HG02571 (cell line): Measurements from ENCODE around the gene STAM.

Source experiments
- ATAC-seq: cut with Tn5 transposase; IDR thresholded peaks from one replicate; pipeline ENCODE4 v1.9.1; 2021; ENCODE audit warnings: mild to moderate bottlenecking, moderate library complexity; ENCODE audit not compliant: unreplicated experiment

STAM gene

DNA sequence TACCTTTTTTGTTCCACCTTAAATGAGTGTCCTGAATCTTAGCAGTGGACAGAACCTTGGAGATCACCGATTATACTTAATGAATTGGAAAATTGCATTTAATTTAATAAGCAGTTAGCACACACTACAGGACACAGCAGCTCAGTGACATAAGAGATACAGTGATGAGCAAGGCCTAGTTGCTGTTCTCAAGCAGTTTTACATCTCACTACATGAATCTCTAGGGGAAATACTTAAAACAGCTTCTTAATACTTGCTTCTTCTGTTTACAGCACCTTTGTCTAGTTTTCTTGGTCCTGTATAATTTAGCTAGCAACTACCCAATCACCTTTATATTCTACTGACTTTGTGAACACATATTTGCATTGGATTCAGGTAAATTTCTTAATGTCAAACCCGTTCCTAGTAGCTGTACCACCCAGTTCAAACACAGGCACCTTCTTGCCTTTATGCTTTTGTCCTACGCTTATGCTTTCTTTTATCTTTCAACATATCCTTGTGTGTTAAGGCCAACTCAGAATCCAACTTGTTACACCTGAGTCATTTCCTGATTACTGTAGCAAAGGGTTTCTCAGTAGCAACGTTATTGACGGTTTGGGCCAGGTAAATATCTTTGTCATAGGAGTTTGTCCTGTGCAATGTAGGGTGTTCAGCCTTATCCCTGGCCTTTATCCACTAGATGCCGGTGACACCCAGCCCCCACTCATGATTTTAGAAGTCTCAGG is 1.8 kb downstream of the STAM start:
- ATAC-seq = no peak

DNA sequence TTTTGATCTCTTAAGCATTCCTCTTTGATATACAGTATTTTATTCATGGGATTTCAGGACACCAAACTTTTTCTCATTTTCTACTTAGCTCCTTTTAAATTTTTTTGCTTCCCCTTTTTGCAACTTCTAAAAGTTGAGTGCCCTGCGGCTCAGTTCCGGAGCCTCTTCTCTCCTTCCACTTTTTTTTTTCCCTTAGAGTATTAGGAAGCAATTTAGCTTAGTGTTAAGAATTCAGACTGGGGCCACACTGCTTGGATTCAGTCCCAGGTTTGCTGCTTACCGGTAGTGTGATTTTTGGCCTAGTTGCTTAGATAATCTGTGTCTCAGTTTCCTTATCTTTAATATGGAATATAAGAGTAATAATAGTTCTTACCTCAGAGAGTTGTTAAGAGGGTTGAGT is 3.4 kb downstream of the STAM start:
- ATAC-seq = no peak

DNA sequence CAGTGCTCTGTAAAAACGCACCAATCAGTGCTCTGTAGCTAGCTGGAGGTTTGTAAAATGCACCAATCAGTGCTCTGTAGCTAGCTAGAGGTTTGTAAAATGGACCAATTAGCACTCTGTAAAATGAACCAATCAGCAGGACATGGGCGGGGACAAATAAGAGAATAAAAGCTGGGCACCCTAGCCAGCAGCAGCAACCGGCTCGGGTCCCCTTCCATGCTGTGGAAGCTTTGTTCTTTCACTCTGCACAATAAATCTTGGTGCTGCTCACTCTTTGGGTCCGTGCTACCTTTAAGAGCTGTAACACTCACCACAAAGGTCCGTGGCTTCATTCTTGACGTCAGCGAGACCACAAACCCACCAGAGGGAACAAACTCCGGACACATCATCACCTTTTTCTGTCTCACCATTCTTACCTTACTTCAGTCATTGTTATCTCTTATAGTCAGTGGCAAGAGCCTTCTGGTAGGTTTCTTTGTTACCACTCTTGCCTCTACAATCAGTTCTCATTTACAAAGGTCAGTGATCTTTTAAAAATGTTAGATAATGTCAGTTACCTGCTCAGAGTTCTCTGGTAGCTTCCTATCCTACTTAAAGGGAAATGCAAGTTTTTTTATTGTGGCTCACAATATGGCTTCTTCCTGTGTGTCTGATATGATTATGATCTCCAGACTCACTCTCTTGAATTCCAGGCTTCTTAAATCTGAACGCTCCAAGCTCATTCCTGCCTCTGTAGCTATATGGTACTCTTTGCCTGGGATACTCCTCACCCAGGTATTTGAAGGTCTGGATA is 4.5 kb downstream of the STAM start:
- no peak for ATAC-seq

DNA sequence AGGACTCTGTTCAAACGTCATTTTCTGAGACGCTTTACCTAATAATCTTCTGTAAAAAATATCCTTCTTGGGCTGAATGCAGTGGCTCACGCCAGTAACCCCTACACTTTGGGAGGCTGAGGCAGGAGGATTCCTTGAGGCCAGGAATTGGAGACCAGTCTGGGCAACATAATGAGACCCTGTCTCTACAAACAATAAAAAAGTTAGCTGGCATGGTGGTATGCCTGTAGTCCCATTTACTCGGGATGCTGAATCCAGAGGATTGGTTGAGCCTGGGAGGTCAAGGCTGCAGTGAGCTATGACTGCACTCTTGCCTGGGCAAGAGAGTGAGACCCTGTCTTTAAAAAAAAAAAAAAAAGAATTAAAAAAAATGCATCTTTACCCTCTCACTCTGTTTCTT is 5.1 kb downstream of the STAM start:
- no peak for ATAC-seq

DNA sequence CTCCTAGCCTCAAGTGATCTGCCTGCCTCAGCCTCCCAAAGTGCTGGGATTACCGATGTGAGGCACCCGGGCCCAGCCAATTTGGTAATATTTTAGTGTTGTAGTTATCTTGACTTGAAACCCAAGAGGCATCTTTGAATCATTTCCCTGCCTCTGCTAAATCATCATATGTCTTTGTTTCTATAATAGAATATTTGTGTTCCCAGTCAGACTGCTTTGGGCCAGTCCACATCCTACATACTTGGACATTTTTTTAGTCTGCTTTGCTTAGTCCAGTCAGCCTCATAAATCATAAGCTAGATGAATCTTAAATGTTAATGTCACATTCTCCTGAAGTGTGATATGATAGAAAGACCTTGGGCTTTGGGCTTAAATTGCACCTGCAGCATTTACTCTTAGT is 5.9 kb downstream of the STAM start:
- no peak for ATAC-seq

DNA sequence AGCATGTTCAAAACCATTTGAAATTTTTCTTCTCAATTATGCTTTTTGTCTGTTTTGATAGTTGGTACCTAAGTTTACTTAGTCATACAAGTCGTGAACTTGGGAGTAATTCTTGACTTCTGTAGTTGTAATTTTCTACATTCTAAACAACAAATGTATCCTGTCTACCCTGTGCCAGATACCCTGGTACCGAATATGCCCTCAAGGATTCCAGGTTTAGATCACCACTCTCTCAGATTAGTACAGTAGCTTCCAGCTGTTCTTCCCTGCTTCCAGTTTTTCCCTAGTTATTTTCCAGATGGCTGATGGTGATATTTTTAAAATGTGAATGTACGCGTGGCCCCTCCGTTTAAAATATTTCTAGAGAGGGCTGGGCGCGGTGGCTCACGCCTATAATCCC is 6.5 kb downstream of the STAM start:
- no peak for ATAC-seq

DNA sequence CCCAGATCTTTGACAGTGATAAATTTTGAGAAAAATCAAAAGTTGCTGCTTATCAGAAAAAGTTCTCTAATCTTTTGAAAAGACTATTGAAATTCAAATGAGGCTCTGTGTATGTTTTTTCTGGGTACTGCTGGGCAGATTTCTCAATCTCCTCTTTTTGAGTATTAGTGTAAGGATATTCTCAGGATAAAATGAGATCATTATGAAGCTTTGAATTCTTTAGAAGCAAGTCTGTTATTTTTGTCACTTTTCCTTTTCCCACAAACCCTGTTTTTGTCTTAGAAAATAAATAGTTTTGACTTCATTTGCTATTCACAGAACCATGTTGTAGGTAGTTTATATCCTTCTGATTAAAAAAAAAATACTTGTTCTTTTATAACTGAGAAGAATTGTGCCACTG is 7.9 kb downstream of the STAM start:
- no peak for ATAC-seq

DNA sequence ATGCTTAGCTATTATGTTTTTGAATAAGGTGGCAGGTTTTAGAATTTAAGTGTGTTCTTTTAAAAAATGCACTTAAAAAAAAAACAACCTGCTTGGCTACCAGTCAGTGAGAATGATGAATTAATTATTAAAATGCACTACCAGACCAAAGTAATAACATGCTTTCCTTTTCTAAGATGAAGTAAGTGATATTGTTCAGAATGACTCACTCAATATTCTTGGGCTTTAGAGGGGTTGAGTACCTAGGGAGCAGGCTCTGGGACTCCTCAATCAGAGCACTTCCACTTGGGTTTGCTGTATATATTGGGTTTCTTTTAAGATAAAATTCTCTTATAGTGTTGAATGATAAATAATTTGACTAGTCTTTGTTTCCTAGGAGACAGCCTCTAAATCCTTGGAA is 8.6 kb downstream of the STAM start:
- ATAC-seq = no peak

DNA sequence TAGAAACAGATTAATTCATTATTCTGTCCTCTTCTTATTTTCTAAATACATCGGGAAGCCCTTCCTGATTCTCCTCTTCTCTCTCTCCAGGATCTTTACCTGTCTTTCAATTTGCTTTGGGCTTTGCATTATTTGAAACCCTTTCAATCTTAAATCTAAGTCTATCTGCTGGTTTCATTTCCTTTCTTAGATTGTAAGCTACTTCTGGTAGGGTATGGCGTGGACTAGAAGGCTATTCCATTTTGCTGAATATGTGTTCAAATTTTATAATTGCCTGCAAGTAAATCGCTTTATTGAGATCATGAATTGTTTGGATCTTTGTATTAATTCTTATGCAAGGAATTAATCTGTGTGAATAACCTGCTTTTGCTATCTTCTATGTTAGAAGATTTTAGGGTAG is 11.1 kb downstream of the STAM start:
- ATAC-seq = no peak

DNA sequence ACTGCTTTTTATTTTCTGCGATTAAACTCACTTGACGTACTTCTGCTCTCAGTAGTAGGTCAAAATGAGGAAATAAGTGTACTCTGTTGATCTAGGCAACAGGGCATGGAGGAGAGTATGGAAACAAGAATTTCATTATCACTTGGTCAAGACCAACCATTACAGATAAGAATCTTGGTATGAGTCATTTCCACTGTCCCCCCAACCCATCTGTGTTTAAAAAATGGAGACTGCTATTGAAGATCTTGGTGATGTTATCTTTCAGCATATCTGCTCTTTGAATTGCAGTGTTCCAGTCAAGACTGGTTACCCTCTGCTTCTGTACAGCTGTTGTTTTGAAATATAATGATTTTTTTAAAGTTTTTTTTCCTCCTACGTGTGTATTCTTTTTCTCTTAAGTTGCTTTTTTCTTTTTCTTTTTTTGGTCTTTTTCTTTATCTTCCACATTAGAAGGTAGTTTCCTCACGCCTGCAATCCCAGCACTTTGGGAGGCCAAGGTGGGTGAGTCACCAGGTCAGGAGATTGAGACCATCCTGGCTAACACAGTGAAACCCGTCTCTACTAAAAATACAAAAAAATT is 11.7 kb downstream of the STAM start:
- ATAC-seq = peak; percentile 87

DNA sequence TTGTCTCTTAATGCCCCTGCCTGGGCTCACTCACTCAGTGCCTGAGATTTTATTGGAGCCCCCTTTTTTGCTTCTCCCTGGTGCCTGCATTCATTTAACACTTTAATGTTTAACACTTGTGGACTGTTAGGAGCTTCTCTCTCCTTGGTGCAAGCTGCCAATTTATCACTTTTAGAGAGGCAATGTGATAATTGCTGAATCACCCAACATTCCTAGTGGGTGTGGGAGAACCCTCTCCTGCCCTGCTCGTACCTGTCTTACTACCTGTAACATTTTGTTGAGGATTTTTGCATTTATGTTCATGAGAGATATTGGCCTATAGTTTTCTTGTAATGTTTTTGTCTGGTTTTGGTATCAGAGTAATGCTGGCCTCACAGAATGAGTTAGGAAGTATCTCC is 13.2 kb downstream of the STAM start:
- no peak for ATAC-seq

DNA sequence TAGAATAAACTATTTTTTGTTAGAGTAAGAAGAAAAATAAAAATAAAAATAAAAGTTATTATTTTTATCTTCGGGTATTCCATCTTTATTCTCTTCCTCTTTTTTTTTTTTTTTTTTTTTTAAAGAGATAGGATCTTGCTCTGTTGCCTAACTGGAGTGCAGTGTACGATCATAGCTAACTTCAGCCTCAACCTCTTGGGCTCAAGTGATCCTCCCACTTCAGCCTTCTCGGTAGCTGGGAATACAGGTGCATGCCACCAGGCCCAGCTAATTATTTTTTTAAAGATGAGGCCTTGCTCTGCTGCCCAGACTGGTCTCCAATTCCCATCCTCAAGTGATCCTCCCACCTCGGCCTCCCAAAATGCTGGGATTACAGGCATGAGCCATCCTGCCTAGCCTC is 15.4 kb downstream of the STAM start:
- no peak for ATAC-seq

DNA sequence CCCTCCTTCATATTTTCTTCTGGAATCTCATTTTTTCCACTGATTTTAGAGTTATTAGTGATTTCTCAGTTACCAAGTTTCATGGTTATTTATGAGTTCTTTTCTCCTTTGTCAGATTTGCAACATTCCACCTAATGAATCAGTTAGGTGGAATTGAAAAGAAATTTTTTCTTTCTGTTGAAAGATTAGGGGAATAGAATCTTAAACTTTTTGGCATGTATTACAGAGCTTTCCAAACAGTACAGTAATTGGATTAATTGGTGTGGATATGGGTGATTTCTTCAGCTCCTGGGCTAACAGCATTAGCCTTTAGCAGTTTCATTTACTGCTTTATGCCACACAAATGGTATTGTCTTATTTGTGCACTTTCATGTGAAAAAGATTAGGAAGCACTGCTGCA is 17.0 kb downstream of the STAM start:
- no peak for ATAC-seq

DNA sequence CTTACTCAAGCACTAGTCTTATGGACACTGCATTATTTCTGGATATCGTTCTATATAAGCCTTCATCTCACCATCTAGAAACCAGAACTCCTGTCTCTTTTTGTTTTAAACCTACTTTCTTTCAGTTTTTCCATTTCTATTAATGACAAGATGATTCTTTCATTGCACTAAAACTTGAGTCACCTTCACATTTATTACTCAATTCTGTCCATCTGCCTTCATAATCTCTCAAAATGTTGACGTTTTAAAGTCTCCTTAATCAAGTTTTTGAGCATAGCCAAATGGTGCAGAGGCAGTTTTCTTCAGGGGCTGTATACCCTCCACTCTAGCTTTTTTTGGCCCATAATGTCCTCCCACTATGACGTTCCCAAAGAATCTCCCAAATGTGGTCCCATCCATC is 17.6 kb downstream of the STAM start:
- ATAC-seq = no peak

DNA sequence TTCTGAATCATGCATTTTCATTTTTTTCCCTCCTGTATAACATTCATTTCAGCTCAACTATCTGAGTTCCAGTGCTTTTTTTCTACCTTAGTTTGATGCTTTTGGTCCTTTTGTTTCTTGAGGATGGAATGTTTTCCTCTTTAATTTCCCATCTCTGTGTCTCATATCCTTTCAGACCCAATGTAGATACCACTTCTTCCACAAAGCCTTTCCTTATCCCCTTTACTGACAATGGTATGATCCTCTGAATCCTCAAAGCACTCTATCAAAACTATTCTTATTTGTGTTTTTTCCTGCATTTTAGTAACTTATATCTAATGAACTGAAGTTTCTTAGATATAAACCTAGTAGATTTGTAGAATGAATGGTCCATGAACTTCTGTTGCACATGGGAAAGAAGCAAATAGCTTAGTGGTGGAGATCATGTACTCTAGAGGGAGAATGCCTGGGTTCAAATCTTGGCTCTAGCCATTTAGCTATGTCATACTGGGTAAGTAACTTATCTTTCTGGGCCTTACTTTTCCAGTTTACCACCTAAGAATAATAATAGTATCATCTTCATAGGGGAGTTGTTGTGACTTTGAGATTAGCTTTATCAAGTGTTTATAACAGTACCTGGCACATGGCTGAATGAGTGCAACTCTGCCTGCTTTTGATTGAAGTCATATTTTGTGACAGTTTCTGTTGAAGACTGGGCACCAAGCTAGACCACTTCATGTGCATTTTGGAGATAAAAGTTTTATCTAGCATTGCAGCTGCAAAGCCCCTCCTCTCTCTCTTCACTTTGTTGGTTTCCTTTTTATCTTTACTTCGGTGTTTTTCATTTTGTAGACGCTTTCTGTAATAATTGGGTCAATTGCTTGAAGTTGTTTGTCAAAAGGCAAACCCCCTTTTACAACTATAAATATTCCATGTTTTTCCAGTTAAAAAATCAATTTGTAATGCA is 18.5 kb downstream of the STAM start:
- ATAC-seq = no peak

DNA sequence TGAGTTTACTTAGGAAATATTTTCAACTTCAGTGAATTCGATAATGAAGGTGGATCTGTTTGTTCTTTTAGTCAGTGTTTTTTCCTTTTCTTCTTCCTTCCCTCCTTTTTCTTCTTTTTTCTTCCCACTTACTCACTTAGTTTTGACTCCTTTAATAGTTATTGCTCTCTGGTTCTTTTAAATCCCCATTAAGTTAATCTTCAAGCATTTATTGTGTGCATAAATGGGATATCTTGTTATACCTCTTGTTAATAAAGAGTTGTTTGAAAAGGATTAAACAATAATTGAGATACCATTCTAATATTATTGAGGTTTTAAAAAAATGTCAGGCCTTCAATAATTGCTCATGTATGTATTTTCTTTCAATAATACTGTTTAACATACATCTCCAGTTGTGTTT is 19.5 kb downstream of the STAM start:
- no peak for ATAC-seq

DNA sequence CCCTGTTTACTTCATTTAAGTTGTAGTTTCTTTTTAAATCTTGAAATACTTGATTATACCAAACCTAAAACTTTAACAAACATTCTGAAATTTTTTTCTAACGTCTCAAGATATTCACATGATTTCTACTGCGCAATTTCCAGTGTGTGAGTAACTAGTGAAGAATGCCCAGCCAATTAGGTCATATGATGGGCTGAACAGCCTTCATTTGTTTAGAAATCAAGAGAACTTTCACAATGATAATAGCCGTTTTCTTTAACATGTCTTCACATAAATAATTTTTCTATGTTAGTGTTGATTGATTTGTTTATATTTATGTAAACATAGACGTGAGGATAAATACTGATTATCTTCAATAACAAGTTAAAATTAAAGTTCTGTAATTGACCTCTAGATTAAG is 21.8 kb downstream of the STAM start:
- no peak for ATAC-seq

DNA sequence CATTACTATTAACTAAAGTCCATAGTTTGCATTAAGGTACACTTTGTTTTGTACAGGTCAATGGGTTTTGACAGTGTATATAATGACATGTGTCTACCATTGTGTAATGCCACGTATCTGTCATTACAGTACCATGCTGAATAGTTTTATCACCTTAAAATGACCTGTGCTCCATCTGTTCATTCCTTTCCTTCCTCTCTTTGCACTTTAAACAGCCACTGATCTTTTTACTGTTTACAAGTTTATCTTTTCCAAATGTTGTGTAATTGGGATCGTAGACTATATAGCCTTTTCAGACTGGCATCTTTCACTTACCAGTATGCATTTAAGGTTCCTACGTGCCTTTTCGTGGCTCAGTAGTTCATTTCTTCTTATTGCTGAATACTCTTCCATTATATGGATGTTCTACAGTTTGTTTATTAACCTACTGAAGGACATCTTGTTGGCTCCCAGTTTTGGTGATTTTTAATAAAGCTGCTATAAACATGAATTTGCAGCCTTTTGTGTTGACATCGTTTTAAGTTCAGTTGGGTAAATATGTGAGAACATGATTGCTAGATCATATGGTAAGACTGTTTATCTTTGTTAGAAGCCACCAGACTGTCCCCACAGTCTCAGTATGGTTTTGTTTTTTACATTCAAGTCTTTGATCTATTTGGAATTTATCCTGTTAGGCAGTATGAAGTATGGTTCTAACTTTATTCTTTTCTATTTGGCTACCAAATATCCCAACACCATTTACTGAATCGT is 24.7 kb downstream of the STAM start:
- ATAC-seq = no peak

DNA sequence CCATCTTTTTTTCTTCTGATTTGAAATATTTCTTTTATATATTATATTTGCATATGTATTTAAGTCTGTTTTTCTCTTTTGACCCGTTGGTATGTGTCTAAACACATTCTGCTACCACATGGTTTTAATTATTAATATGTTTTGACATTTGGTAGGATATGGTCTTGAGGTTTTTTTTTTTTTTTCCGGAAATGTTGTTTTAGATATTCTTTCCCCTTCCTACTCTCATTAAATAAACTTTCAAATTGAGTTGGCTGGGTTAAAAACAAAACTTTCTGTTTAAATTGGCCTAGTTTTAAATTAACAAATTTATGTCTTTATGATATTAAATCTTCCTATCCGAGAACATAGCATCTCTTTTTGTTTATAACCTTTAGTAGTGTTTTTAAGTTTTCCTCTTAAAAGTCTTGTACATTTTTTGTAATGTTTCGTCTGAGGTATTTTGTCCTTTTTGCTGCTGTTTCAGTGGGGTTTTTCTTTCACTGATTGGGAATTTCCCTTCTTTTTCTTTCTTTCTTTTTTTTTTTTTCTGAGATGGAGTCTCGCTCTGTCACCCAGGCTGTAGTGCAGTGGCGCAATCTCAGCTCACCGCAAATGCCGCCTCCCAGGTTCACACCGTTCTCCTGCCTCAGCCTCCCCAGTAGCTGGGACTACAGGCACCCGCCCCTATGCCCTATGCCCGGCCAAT is 25.4 kb downstream of the STAM start:
- no peak for ATAC-seq

DNA sequence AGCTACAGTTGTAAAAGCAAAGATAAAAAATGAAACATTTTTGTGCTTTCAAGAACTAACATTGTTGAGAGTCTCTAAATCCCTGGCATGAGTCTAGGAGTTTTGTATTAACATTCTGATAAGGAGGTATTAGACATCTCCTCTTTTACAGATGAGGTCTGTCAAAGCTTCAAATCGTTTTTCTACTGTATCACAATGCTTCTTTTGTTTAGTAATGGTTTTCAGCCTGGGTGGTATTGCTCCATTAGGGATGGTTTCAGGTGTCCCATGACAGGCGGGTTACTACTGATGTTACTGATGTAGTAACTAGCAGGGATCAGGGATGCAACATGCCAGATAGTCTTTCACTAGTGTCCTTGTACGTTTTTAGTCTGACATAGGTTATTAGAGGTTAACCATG is 27.4 kb downstream of the STAM start:
- ATAC-seq = no peak
